Endothelial cell of umbilical vein (primary cell): ENCODE measurements around the gene CEP192. TPM values are rescaled to one million over a fixed set of nuclear protein-coding genes. Genes with fewer than 3 reads are reported as not detected.
"Not testable (repeated sequence)": the region's sequence is repeated elsewhere in the genome, so short reads cannot be mapped to it uniquely, and the experiment has no call there.

Source experiments
- BruUV-seq: library from RNA; stranded (reverse); fragments of 400-500 nt; replicated peaks from 2 replicates; lab custom pipeline; 2021; lab: Mats Ljungman, UMichigan
- CTCF ChIA-PET: fragments of 300-600, 350-600 bp; sonication (Branson Sonifier 250); formaldehyde crosslinking; loops from one replicate; lab custom pipeline; 2021; ENCODE audit warnings: antibody characterized with exemption, inconsistent platforms; lab: Charles Lee
- POLR2A ChIA-PET: fragments of 300-600, 350-600 bp; sonication (Branson Sonifier 250); formaldehyde crosslinking; loops from one replicate; lab custom pipeline; 2021; ENCODE audit warnings: antibody characterized with exemption, inconsistent platforms; lab: Charles Lee
- DNase-seq: peaks from one replicate; pipeline ENCODE4 v3.0.0-alpha.2; 2011; ENCODE audit warnings: low read depth, low spot score
- FAIRE-seq: peaks from 2 replicates; lab custom pipeline; 2011; peaks lifted over from hg19 to GRCh38; lab: Jason Lieb, UNC
- H2AFZ ChIP-seq: 2 replicates; pipeline ENCODE4 v1.6.0; 2012; ENCODE audit warnings: low read depth, low read length, control low read depth, inconsistent platforms
- H3K27ac ChIP-seq: 2 replicates; pipeline ENCODE4 v1.5.1; 2011; ENCODE audit warnings: low read depth, mild to moderate bottlenecking, control low read depth, low read length, moderate library complexity; ENCODE audit not compliant: insufficient read depth
- H3K27me3 ChIP-seq, 2 experiments: 2 replicates each; pipeline versions ENCODE4 v1.6.0 to v1.6.1; 2011; ENCODE audit warnings: low read length in 2 of 2, mixed read lengths in 1 of 2; ENCODE audit not compliant: control insufficient read depth in 2 of 2, insufficient read depth in 2 of 2
- H3K36me3 ChIP-seq, 2 experiments: 2 replicates in 1 of 2; 3 replicates in 1 of 2; pipeline ENCODE4 v1.5.1; 2011; ENCODE audit warnings: low read length in 2 of 2, mild to moderate bottlenecking in 1 of 2, moderate library complexity in 1 of 2; ENCODE audit not compliant: control insufficient read depth in 2 of 2, insufficient read depth in 2 of 2; ENCODE audit errors: extremely low read depth in 1 of 2
- H3K4me1 ChIP-seq: 3 replicates; pipeline ENCODE4 v1.5.1; 2011; ENCODE audit warnings: mild to moderate bottlenecking, low read length; ENCODE audit not compliant: control insufficient read depth, insufficient read depth; ENCODE audit errors: extremely low read depth
- H3K4me2 ChIP-seq: 2 replicates; pipeline ENCODE4 v1.6.1; 2011; ENCODE audit warnings: low read length, control low read depth, mixed read lengths; ENCODE audit not compliant: insufficient read depth
- H3K4me3 ChIP-seq, 3 experiments: fragments of 200-600 bp in 1 of 3; sonication (generic), shearing (Covaris generic) in 1 of 3; replicated peaks in 1 of 3; 2 replicates each; pipeline ENCODE4 v1.5.1; 2011 to 2016; ENCODE audit warnings: control low read depth in 3 of 3, low read length in 3 of 3, mild to moderate bottlenecking in 2 of 3, inconsistent platforms in 1 of 3, low read depth in 1 of 3, moderate library complexity in 1 of 3; ENCODE audit not compliant: insufficient read depth in 1 of 3
- H3K79me2 ChIP-seq: 2 replicates; pipeline ENCODE4 v1.6.0; 2012; ENCODE audit warnings: low read length, inconsistent platforms; ENCODE audit not compliant: control insufficient read depth, insufficient read depth
- H3K9ac ChIP-seq: replicated peaks from 2 replicates; pipeline ENCODE3; 2011; ENCODE audit warnings: low read length, control low read depth; ENCODE audit not compliant: insufficient read depth; ENCODE audit errors: extremely low read depth
- H3K9me1 ChIP-seq: replicated peaks from 3 replicates; pipeline ENCODE4 v1.6.0; 2011; ENCODE audit warnings: mild to moderate bottlenecking, low read length; ENCODE audit not compliant: control insufficient read depth, insufficient read depth; ENCODE audit errors: extremely low read depth
- H3K9me3 ChIP-seq: replicated peaks from 2 replicates; pipeline ENCODE4 v1.5.1; 2012; ENCODE audit warnings: low read length, inconsistent platforms; ENCODE audit not compliant: control insufficient read depth, insufficient read depth
- H4K20me1 ChIP-seq: replicated peaks from 2 replicates; pipeline ENCODE3; 2011; ENCODE audit warnings: mild to moderate bottlenecking, low read length; ENCODE audit not compliant: control insufficient read depth, insufficient read depth; ENCODE audit errors: extremely low read depth
- CTCF ChIP-seq, 2 donors: IDR thresholded peaks; 1 replicate in 1 of 2; 2 replicates in 1 of 2; pipeline ENCODE4 v1.5.1; 2011; ENCODE audit warnings: low read length in 2 of 2, mild to moderate bottlenecking in 2 of 2, moderate library complexity in 2 of 2, control low read depth in 1 of 2, inconsistent platforms in 1 of 2, low read depth in 1 of 2; ENCODE audit not compliant: insufficient read depth in 1 of 2; ENCODE audit errors: extremely low read depth in 1 of 2
- EZH2 ChIP-seq: IDR thresholded peaks from 2 replicates; pipeline ENCODE4 v1.6.1; 2012; ENCODE audit warnings: borderline replicate concordance, low read depth, mild to moderate bottlenecking, moderate library complexity, low read length, inconsistent platforms; ENCODE audit not compliant: severe bottlenecking
- FOS ChIP-seq: IDR thresholded peaks from 2 replicates; pipeline ENCODE4 v1.6.1; 2011; ENCODE audit warnings: mild to moderate bottlenecking, low read length, moderate library complexity, borderline replicate concordance; ENCODE audit not compliant: insufficient read depth
- GATA2 ChIP-seq: IDR thresholded peaks from 2 replicates; pipeline ENCODE4 v1.7.0; 2011; ENCODE audit warnings: low read depth, mild to moderate bottlenecking, moderate library complexity, mixed read lengths, low read length; ENCODE audit not compliant: insufficient read length, insufficient read depth
- JUN ChIP-seq: IDR thresholded peaks from 2 replicates; pipeline ENCODE4 v1.6.1; 2011; ENCODE audit warnings: borderline replicate concordance, low read depth; ENCODE audit not compliant: insufficient read length, insufficient read depth
- MAX ChIP-seq: IDR thresholded peaks from 2 replicates; pipeline ENCODE4 v1.6.1; 2011; ENCODE audit not compliant: insufficient read depth, insufficient read length
- MYC ChIP-seq: IDR thresholded peaks from one replicate; pipeline ENCODE4 v1.6.1; 2011; ENCODE audit warnings: mild to moderate bottlenecking, low read depth, low read length
- POLR2A ChIP-seq: IDR thresholded peaks from 2 replicates; pipeline ENCODE4 v1.6.1; 2012; ENCODE audit warnings: low read depth, mild to moderate bottlenecking, control low read depth, low read length
- dilution Hi-C: fragments of 300-500 bp; cut with MboI; formaldehyde crosslinking; loops from one replicate; pipeline ENCODE4 v1.15.0; 2019; ENCODE audit warnings: low sequenced_read_pairs; ENCODE audit not compliant: extremely low pct_ligation_motif_present
- intact Hi-C: fragments of 100-400 bp; cut with micrococcal nuclease; formaldehyde crosslinking; loops from one replicate; pipeline ENCODE4 v1.10.0; 2022
- polyA plus RNA-seq, 4 experiments: library from polyadenylated mRNA; depleted of rRNA in 3 of 4; stranded (reverse) in 3 of 4; unstranded in 1 of 4; fragments of >200 nt; gene quantifications; 2 replicates each; pipeline versions ENCODE4 v1.2.1 to v1.2.3, GENCODE V29; 2011 to 2012; ENCODE audit warnings: missing spikeins in 1 of 4
- total RNA-seq: library from RNA; stranded (reverse); gene quantifications from 2 replicates; pipeline ENCODE4 v1.2.3, GENCODE V29; 2021

CEP192 gene
- total and polyA plus RNA-seq, 2 donors (not counting 3 experiments of a cell fraction or from before 2014, with no cell fraction given): 14.5 to 22.9 TPM

GRCh38 chr18:12975488-12975887, 15.7 kb upstream of the CEP192 start:
- POLR2A ChIA-PET: no interaction called here
- intact Hi-C loops: no loop called here
- no peak for TF ChIP-seq MYC
- no peak for TF ChIP-seq GATA2
- TF ChIP-seq FOS: no peak
- no peak for TF ChIP-seq EZH2
- no peak for TF ChIP-seq POLR2A
- no peak for TF ChIP-seq MAX
- Histone ChIP-seq H2AFZ (no peak overlapping the region), H4K20me1 (no peaks in the 10 kb centered on the region), H3K4me1 (no peaks in the 10 kb centered on the region), H3K9me3 (no peaks in the 10 kb centered on the region), H3K9ac (no peak overlapping the region), H3K4me2 (no peak overlapping the region), H3K9me1 (no peaks in the 10 kb centered on the region), H3K27me3 (no peaks in the 10 kb centered on the region), H3K27ac (no peak overlapping the region), H3K4me3 (no peak overlapping the region), H3K79me2 (no peaks in the 10 kb centered on the region), H3K36me3 (peaks cover 0 to 3% of the 10 kb centered on the region in 2 experiments)
- FAIRE-seq (no peak), DNase-seq (no peak)
- no TSS peak for BruUV-seq
- dilution Hi-C loops: no loop called here
- CTCF ChIA-PET: interaction anchor here (1.2 to 3.8 kb wide), 2 partner anchors 9 to 15 kb away, joined by 3 to 12 read pairs; partner anchors contain the start of gene CEP192

- ChIA-PET POLR2A (interaction anchor here (0.7 kb wide), 1 partner anchor 9 kb away, joined by 4 read pairs; no protein-coding TSS in a partner anchor), CTCF (interaction anchor here (3.8 kb wide), 1 partner anchor 14 kb away, joined by 12 read pairs; the partner anchor contains the start of gene CEP192)
- Histone ChIP-seq H3K4me3 (no peak overlapping the region), H3K9me1 (no peaks in the 10 kb centered on the region), H4K20me1 (no peaks in the 10 kb centered on the region), H2AFZ (no peak overlapping the region), H3K27me3 (no peaks in the 10 kb centered on the region), H3K4me1 (no peaks in the 10 kb centered on the region), H3K36me3 (peaks cover 0 to 3% of the 10 kb centered on the region in 2 experiments), H3K9ac (no peak overlapping the region), H3K79me2 (no peaks in the 10 kb centered on the region), H3K27ac (no peak overlapping the region), H3K9me3 (no peaks in the 10 kb centered on the region), H3K4me2 (no peak overlapping the region)
- no peak for TF ChIP-seq MYC
- TF ChIP-seq CTCF (IDR thresholded peaks at IDR 0.05; ENCODE audit: extremely low read depth in 1 of 2, insufficient read depth in 1 of 2, low read depth in 1 of 2, low read length in 2 of 2): no peak
- no peak for TF ChIP-seq EZH2
- TF ChIP-seq JUN: no peak
- TF ChIP-seq POLR2A: no peak
- BruUV-seq: no TSS peak
- intact Hi-C loops (no loop called here), dilution Hi-C loops (no loop called here)
- DNase-seq: no peak
- FAIRE-seq: no peak
Measured at GRCh38 chr18:12976305-12976704, 14.9 kb upstream of the CEP192 start.

GRCh38 chr18:12980065-12980464, 11.1 kb upstream of the CEP192 start:
- BruUV-seq, H2AFZ ChIP-seq, H3K4me2 ChIP-seq, H3K4me1 ChIP-seq, H4K20me1 ChIP-seq, H3K36me3 ChIP-seq, H3K9me3 ChIP-seq, H3K9me1 ChIP-seq, POLR2A ChIA-PET, H3K79me2 ChIP-seq, CTCF ChIA-PET, DNase-seq, intact Hi-C loops, H3K9ac ChIP-seq, H3K27me3 ChIP-seq, H3K4me3 ChIP-seq, H3K27ac ChIP-seq, FAIRE-seq, dilution Hi-C loops: not testable (repeated sequence)
